Stomach smooth muscle (tissue), 2 donors: ENCODE results near the gene DENND4A.
"Not testable (repeated sequence)": the region's sequence is repeated elsewhere in the genome, so short reads cannot be mapped to it uniquely, and the experiment has no call there.

Experiments used
- H3K27ac ChIP-seq: one replicate; pipeline ENCODE4 v1.7.0; 2013; ENCODE audit warnings: mild to moderate bottlenecking, low read length, inconsistent platforms
- H3K27me3 ChIP-seq, 2 donors: one replicate each; pipeline ENCODE4 v1.7.0; 2013; ENCODE audit warnings: low read length in 2 of 2; ENCODE audit not compliant: insufficient read depth in 2 of 2, control insufficient read depth in 1 of 2
- H3K36me3 ChIP-seq, 2 donors: one replicate each; pipeline ENCODE4 v1.7.0; 2013; ENCODE audit warnings: low read length in 2 of 2; ENCODE audit not compliant: control insufficient read depth in 2 of 2, insufficient read depth in 2 of 2
- H3K4me1 ChIP-seq: one replicate; pipeline ENCODE4 v1.7.0; 2013; ENCODE audit warnings: low read length; ENCODE audit not compliant: control insufficient read depth, insufficient read depth
- H3K4me3 ChIP-seq, 2 donors: one replicate each; pipeline ENCODE4 v1.7.0; 2013; ENCODE audit warnings: low read length in 2 of 2
- H3K9ac ChIP-seq, 2 donors: one replicate each; pipeline ENCODE4 v1.7.0; 2013; ENCODE audit warnings: low read length in 2 of 2, mild to moderate bottlenecking in 1 of 2
- H3K9me3 ChIP-seq, 2 donors: one replicate each; pipeline ENCODE4 v1.7.0; 2013; ENCODE audit warnings: low read length in 2 of 2; ENCODE audit not compliant: control insufficient read depth in 2 of 2
- donor health status: healthy.
- donor health status: Pancreatic carcinoma.

DENND4A gene

DNA sequence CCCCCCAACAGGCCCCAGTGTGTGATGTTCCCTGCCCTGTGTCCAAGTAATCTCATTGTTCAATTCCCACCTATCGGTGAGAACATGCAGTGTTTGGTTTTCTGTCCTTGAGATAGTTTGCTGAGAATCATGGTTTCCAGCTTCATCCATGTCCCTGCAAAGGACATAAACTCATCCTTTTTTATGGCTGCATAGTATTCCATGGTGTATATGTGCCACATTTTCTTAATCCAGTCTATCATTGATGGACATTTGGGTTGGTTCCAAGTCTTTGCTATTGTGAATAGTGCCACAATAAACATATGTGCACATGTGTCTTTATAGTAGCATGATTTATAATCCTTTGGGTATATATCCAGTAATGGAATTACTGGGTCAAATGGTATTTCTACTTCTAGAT is 176.2 kb downstream of the DENND4A start:
- H3K27ac ChIP-seq, H3K9ac ChIP-seq, H3K36me3 ChIP-seq, H3K4me3 ChIP-seq, H3K9me3 ChIP-seq, H3K27me3 ChIP-seq: not testable (repeated sequence)
- H3K4me1 ChIP-seq, result peaks cover 10% of the 10 kb centered on the region

DNA sequence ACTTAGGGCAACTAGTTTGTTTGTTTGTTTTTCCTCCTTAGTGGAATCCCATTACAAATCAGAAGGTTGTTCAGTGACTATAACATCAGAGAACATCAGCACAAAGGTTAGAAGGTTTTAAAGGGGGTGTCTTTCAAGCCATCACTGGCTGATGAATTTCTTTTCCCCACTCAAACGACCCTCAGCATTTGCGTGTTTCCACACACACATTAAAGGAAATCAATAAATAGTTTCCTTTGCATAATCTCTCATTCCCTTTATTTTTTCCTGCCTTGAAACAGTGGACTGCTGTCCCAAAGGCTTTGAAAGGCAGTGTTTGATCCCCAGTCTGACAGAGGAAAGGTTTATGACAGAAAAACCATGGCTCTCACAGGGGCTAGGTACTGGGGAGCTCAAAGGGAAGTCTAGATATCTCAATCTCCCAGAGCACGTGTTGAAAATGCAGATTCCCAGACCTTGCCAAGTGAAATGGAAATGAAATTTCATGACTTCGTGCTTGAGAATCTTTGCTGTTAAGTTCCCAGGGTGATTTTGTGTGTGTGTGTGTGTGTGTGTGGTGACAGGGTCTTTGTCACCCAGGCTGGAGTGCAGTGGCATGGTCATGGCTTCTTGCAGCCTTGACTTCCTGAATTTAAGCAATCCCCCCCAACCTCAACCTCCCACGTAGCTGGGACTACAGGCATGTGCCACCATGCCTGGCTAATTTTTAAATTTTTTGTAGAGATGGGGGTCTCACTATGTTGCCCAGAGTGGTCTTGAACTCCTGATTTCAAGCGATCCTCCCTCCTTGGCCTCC is 178.9 kb downstream of the DENND4A start:
- H3K4me1 ChIP-seq, result peaks cover 26% of the 10 kb centered on the region
- no peaks in the 10 kb centered on the region for H3K27me3 ChIP-seq
- H3K27ac ChIP-seq, result no peak overlapping the region

DNA sequence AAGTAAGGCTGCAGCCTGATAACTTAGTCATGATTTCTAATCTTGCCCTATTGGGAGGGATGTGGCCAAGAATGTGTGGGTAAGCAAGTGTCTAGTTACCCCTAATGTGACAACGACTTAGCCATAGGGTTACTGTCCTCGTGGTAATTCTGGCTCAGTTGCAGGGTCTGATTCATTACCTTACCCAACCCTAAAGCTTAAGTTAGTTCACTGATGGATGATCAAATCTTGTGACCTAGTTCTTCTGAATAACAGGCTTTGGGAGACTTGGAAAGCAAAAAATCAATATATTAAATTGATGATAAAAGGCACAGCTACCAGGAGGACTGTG is 179.5 kb downstream of the DENND4A start:
- Histone ChIP-seq H3K36me3 (no peaks in the 10 kb centered on the region), H3K27me3 (no peaks in the 10 kb centered on the region), H3K4me1 (peaks cover 26% of the 10 kb centered on the region), H3K9ac (peak overlapping the region in 1 of 2 donors; percentile 97), H3K4me3 (no peak overlapping the region), H3K9me3 (no peaks in the 10 kb centered on the region), H3K27ac (peak overlapping the region; percentile 96)

More for the DNA sequence above, 178.9 kb downstream of the DENND4A start:
- Histone ChIP-seq H3K4me3 (no peak overlapping the region), H3K9ac (no peak overlapping the region), H3K36me3 (no peaks in the 10 kb centered on the region), H3K9me3 (no peaks in the 10 kb centered on the region)

DNA sequence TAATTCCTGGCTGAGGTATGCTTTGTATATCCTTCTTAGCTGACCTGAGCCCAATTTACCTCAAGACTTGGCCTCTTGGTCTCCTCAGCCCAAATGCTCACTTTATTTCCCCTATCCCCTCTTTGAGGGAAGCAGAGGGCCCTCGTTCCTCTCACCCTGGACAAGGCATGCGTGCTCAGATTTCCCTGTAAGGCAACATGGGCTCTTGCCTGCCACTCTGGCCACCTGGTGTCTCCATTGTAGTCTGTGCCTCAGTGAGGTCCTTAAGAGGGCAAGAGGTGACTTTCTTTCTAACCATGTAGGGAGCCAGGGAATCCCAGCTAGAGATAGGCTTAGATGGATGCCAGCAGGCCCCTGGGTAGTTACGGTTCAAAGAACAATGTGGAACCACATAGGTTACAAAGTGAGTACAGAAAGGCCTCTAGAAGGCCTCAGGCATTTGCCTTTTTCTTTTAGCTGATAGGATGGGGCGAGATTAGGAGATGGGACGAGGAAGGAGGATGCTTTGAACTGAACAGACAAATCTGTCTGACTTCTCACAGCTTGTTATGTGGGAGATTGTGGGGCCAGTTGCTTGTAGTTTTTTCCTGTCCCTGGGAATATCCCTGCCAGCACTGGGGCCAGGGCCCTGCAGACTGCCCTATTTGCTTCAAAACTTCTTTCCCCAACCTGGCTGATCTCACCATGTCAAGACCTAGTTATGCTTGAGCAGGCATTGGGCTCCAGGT is 180.0 kb downstream of the DENND4A start:
- Histone ChIP-seq H3K9me3 (no peaks in the 10 kb centered on the region), H3K27me3 (no peaks in the 10 kb centered on the region), H3K4me3 (peak overlapping the region; percentile 90 to 92), H3K36me3 (peaks cover 0 to under 1% of the 10 kb centered on the region in 2 donors), H3K9ac (peak overlapping the region; percentile 95 to 97), H3K4me1 (peaks cover 26% of the 10 kb centered on the region), H3K27ac (peak overlapping the region; percentile 96)

DNA sequence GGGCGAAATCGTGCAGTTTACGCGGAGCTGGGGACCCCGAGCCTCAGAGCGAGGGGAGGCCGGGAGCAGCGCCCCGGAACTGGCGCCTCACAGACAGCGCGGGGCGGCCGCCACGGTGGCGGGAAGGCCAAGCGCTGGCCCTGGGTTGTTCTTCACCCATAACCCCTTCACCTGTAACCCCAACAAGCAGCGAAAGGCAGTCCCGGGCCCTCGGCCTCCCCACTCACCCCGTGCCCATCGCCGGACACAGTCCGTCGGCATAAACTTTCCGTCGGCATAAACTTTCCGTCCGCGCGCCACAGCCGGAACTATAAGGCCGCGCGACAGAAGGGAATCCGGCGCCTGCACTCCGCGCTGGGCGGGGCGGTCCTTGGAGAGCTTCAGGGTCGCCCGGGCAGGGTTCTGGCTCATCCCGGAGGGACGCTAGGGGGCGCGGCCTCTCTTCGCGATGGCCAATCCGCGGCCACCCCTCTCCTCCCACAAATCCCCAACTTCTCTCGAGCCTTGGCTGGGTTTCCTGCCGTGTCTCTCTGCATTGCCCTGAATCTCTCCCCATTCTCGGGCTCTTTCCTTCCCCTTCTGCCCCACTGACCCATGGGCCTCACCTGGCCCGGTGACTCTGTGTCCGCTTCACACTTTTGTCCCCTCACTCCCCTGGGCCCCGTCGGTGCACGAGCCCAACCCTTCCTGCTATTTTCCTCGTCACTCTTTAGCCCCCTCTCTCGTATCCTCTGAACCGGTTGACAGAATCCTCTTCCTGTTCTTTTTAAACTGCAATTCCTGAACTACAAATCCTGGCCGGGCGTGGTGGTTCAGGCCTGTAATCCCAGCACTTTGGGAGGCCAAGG is 181.0 kb downstream of the DENND4A start, which contains the start of gene INTS14:
INTS14 (minus strand) TSS at position 261 of the 848 bp plus-strand sequence. CDS start 3,751 bp downstream, outside the sequence.
- Histone ChIP-seq H3K4me3 (peak within 1 kb of the TSS; percentile 90 to 92), H3K27me3 (no peaks in the 10 kb centered on the region), H3K27ac (peak within 1 kb of the TSS; percentile 96), H3K9me3 (no peaks in the 10 kb centered on the region), H3K4me1 (peaks cover 26% of the 10 kb centered on the region), H3K36me3 (peaks cover 0 to 4% of the 10 kb centered on the region in 2 donors), H3K9ac (peak within 1 kb of the TSS; percentile 95 to 99)
